Measurements from ENCODE around the gene TEDC1.

TEDC1 gene

GRCh38 chr14:105483300-105484068, 7.6 kb upstream of the TEDC1 start (continued):
- TF ChIP-seq ISL1 (CRISPR knock-in tag; IDR thresholded peaks at IDR 0.05) (no peak), TOX (CRISPR knock-in tag; IDR thresholded peaks at IDR 0.05; ENCODE audit: borderline replicate concordance) (no peak)

DNA sequence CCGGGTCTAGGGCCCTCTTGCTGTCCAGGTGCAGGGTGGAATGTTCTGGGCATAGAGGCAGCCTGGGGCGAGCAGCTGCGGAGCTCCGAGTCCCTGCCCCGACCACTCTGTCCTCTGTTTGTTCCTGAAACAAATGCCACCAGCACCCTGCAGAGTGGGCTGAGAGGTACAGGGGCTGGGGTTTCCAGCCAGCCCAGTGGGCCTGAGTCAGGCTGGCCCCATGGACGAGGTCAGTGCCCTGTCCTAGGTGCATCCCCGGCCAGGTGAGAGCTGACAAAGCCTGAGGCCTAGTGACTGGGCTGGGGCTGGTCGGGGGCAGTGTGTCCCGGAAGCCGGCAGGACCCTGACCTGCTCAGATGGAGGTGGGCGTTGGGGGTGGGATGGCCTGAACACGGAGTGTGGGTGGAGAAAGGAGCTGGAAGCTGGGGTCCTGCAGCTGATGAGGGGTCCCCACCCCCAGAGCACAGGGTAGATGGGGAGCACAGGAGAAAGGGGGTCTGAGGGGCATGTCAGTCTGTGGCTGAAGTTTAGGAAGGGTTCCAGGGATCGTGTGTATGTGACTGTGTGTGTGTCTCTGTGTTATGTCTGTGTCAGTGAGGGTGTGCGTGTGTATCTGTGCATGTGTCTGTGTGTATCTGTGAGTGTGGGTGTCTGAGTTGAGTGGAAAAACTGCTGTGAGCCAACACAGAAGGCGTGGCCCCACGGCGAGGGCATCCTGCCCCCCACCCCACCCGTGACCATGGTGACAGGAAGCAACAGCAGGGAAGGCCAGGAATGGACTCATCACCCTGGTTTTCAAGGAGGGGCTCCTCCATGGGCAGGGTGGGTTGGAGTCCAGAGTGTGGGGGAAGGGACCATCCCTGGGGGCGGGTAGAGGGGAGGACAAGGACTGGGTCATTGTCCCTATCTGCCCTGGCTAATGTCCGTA, 6.7 kb upstream of the TEDC1 start:
- ATAC-seq = no peak
- TF ChIP-seq RARB (CRISPR knock-in tag; IDR thresholded peaks at IDR 0.05) (no peak), ESRRG (CRISPR knock-in tag; IDR thresholded peaks at IDR 0.05) (no peak), ZC3H10 (CRISPR knock-in tag; IDR thresholded peaks at IDR 0.05) (no peak), CSRNP3 (CRISPR knock-in tag; IDR thresholded peaks at IDR 0.05) (no peak), SNAI2 (CRISPR knock-in tag; IDR thresholded peaks at IDR 0.05) (no peak), ZFP30 (CRISPR knock-in tag; IDR thresholded peaks at IDR 0.05) (no peak), ARNTL (CRISPR knock-in tag; IDR thresholded peaks at IDR 0.05; ENCODE audit: borderline replicate concordance, low read depth) (no peak)
- TF ChIP-seq, protein P1, sequence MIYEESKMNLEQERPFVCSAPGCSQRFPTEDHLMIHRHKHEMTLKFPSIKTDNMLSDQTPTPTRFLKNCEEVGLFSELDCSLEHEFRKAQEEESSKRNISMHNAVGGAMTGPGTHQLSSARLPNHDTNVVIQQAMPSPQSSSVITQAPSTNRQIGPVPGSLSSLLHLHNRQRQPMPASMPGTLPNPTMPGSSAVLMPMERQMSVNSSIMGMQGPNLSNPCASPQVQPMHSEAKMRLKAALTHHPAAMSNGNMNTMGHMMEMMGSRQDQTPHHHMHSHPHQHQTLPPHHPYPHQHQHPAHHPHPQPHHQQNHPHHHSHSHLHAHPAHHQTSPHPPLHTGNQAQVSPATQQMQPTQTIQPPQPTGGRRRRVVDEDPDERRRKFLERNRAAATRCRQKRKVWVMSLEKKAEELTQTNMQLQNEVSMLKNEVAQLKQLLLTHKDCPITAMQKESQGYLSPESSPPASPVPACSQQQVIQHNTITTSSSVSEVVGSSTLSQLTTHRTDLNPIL (CRISPR knock-in tag; IDR thresholded peaks at IDR 0.05; ENCODE audit: low read depth) = no peak

DNA sequence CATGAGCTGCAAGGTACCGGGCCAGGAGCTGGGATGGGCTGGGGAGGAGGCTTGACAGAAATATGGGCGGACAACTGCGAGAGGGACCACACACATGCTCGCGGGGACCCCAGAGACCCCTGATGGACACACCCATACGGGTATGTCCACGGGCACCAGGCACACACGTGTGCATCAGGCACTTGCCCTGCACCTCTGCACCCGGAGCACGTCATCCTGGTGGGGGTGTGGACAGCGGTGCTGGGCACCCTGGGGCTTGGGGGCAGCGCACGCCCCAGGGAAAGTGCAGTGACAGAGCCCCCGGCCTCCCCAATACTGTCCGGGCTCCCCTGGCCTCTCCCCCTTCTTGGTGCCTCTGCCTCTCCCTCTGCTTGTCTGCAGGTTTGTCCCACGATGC, 6.1 kb upstream of the TEDC1 start:
- ATAC-seq = no peak
- no peak for TF ChIP-seq OSR1 (CRISPR knock-in tag; IDR thresholded peaks at IDR 0.05)

DNA sequence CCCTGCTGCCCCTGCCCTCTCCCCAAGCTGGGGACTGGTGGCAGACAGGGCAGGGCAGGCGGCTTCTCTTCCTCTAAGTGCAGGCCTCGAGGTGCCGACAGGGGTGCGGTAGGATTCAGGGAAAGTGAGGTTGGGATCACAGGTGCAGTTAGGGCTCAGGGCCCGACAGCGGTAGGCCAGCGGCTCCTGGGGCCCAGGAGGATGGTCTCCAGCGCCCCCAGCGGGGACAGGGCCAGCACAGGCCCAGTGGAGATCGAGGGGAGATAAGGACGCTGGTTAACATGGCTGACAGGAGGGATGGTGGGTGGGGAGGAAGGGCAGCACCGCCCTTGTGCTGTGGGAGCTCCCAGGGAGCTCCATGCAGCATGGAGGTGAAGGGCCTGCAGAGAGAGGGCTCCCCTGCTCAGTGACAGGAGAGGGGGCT, 5.3 kb upstream of the TEDC1 start:
- TF ChIP-seq, protein P2, sequence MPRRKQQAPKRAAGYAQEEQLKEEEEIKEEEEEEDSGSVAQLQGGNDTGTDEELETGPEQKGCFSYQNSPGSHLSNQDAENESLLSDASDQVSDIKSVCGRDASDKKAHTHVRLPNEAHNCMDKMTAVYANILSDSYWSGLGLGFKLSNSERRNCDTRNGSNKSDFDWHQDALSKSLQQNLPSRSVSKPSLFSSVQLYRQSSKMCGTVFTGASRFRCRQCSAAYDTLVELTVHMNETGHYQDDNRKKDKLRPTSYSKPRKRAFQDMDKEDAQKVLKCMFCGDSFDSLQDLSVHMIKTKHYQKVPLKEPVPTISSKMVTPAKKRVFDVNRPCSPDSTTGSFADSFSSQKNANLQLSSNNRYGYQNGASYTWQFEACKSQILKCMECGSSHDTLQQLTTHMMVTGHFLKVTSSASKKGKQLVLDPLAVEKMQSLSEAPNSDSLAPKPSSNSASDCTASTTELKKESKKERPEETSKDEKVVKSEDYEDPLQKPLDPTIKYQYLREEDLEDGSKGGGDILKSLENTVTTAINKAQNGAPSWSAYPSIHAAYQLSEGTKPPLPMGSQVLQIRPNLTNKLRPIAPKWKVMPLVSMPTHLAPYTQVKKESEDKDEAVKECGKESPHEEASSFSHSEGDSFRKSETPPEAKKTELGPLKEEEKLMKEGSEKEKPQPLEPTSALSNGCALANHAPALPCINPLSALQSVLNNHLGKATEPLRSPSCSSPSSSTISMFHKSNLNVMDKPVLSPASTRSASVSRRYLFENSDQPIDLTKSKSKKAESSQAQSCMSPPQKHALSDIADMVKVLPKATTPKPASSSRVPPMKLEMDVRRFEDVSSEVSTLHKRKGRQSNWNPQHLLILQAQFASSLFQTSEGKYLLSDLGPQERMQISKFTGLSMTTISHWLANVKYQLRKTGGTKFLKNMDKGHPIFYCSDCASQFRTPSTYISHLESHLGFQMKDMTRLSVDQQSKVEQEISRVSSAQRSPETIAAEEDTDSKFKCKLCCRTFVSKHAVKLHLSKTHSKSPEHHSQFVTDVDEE (CRISPR knock-in tag; IDR thresholded peaks at IDR 0.05) = no peak
- TF ChIP-seq TCF4 (CRISPR knock-in tag; IDR thresholded peaks at IDR 0.05; ENCODE audit: borderline replicate concordance) (0 out of 2 replicates have a peak, but pooled peaks have one; percentile 11), OSR1 (CRISPR knock-in tag; IDR thresholded peaks at IDR 0.05) (no peak), ESRRG (CRISPR knock-in tag; IDR thresholded peaks at IDR 0.05) (no peak)
- no peak for ATAC-seq

DNA sequence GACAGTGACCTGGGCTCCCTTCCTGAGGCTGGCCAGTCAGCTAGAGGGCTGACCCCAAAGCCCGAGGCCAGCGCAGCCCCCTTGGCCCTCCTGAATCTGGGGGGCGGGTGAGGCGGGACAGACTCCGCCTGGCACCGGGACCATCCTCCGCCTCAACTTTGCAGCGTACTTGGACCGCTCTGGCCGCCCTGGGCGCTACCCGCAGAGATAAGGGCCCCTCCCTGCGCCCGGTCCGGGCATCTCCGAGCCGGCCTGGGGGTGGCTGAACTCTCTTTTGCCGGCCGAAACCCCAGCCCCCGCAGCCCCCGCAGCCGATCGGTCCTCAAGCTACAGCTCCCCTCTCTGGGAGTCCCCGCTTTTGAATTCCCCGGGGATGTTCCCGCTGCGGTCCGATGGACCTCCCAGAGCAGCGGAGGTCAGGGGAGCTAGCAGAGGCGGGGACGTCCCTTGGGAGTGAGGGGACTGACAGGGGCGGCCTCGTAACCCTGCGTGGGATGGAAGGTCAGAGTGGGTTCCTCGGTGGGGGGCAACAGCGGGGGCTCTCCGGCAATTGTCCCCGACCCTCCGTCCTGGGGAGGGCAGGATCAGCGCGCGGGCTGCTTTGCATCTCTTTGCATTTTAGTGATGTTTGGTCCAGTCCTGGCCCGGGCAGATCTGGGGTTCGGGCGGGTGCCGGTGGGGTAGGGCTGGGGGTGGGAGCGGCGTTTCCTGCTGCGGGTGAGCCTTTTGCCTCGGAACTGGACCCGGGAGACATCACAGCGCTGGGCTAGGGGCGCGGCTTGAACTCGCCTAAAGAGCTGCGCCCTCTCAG, 4.7 kb upstream of the TEDC1 start, which contains the start of gene CRIP1:
Gene CRIP1, plus strand, starts transcription at position 724 of the 811 bp plus-strand sequence. CDS start 374 bp downstream, outside the sequence.
- no peak for TF ChIP-seq GLIS3 (CRISPR knock-in tag; IDR thresholded peaks at IDR 0.05)
- no peak for ATAC-seq

- no peak for ATAC-seq
- TF ChIP-seq POU6F1 (CRISPR knock-in tag; IDR thresholded peaks at IDR 0.05; ENCODE audit: borderline replicate concordance, low read depth) (no peak), RARB (CRISPR knock-in tag; IDR thresholded peaks at IDR 0.05) (no peak), ZFP30 (CRISPR knock-in tag; IDR thresholded peaks at IDR 0.05) (no peak), SNAI2 (CRISPR knock-in tag; IDR thresholded peaks at IDR 0.05) (no peak), PPARA (CRISPR knock-in tag; IDR thresholded peaks at IDR 0.05; ENCODE audit: borderline replicate concordance) (no peak), ZNF565 (CRISPR knock-in tag; conservative IDR thresholded peaks at IDR 0.05; ENCODE audit: low read depth) (no peak), ISL1 (CRISPR knock-in tag; IDR thresholded peaks at IDR 0.05) (no peak), TOX (CRISPR knock-in tag; IDR thresholded peaks at IDR 0.05; ENCODE audit: borderline replicate concordance) (no peak), ZNF70 (CRISPR knock-in tag; IDR thresholded peaks at IDR 0.05) (no peak)
- TF ChIP-seq, protein P1 (CRISPR knock-in tag; IDR thresholded peaks at IDR 0.05; ENCODE audit: low read depth) = no peak
These were observed 4.0 kb upstream of the TEDC1 start for GRCh38 chr14:105486974-105487448.

Data from SK-N-SH treated with all-trans-retinoic acid at 6 μM for 48 hours (cell line).